Measurements from ENCODE around the gene SIX2. TPM values are rescaled to one million over a fixed set of nuclear protein-coding genes. Genes with fewer than 3 reads are reported as not detected.
"Not testable (repeated sequence)": the region's sequence is repeated elsewhere in the genome, so short reads cannot be mapped to it uniquely, and the experiment has no call there.

Gene SIX2
- 11.5 and 15.6 TPM in 2 replicates for total RNA-seq (2014; rRNA removed; shearing (Covaris generic))
- polyA plus RNA-seq (2015; cell fraction: cytosol; rRNA removed), result 13.6 and 16.0 TPM in 2 replicates
- 5.6 and 5.8 TPM in 2 replicates for polyA plus RNA-seq (2015; cell fraction: nucleus; rRNA removed)

- DNase-seq (ENCODE audit: low read depth), result peak; percentile 98
Measured at GRCh38 chr2:45009303-45009927, at the start of gene SIX2. SIX2 (minus strand) TSS chr2:45009452; CDS start chr2:45009110, 342 bp downstream.

GRCh38 chr2:45055162-45055605 lies 45.9 kb upstream of the SIX2 start:
- DNase-seq (ENCODE audit: low read depth), result no peak

GRCh38 chr2:45053966-45054365 lies 44.7 kb upstream of the SIX2 start:
- no peak for DNase-seq (ENCODE audit: low read depth)

GRCh38 chr2:45052388-45052928 lies 43.2 kb upstream of the SIX2 start:
- DNase-seq (ENCODE audit: low read depth), result no peak

GRCh38 chr2:45049569-45050336 lies 40.5 kb upstream of the SIX2 start:
- no peak for DNase-seq (ENCODE audit: low read depth)

- no peak for DNase-seq (ENCODE audit: low read depth)
Measured at GRCh38 chr2:45047301-45047700, 38.0 kb upstream of the SIX2 start.

GRCh38 chr2:45046786-45047185 lies 37.5 kb upstream of the SIX2 start:
- no peak for DNase-seq (ENCODE audit: low read depth)

GRCh38 chr2:45045706-45046105 lies 36.5 kb upstream of the SIX2 start:
- no peak for DNase-seq (ENCODE audit: low read depth)

- no peak for DNase-seq (ENCODE audit: low read depth)
Measured at GRCh38 chr2:45044916-45045315, 35.7 kb upstream of the SIX2 start.

- DNase-seq (ENCODE audit: low read depth), result no peak
Measured at GRCh38 chr2:45043174-45043573, 33.9 kb upstream of the SIX2 start.

GRCh38 chr2:45042401-45042800 lies 33.1 kb upstream of the SIX2 start:
- DNase-seq (ENCODE audit: low read depth), result no peak

GRCh38 chr2:45040786-45041185 lies 31.5 kb upstream of the SIX2 start:
- DNase-seq (ENCODE audit: low read depth), result no peak

GRCh38 chr2:45039804-45040203 lies 30.6 kb upstream of the SIX2 start:
- not testable (repeated sequence) for DNase-seq (ENCODE audit: low read depth)

- DNase-seq (ENCODE audit: low read depth), result not testable (repeated sequence)
Measured at GRCh38 chr2:45038861-45039260, 29.6 kb upstream of the SIX2 start.

- no peak for DNase-seq (ENCODE audit: low read depth)
Measured at GRCh38 chr2:45033302-45033701, 24.1 kb upstream of the SIX2 start.

GRCh38 chr2:45031028-45031427 lies 21.8 kb upstream of the SIX2 start:
- no peak for DNase-seq (ENCODE audit: low read depth)

- no peak for DNase-seq (ENCODE audit: low read depth)
Measured at GRCh38 chr2:45030553-45030952, 21.3 kb upstream of the SIX2 start.

- DNase-seq (ENCODE audit: low read depth), result no peak
Measured at GRCh38 chr2:45029215-45029614, 20.0 kb upstream of the SIX2 start.

GRCh38 chr2:45028276-45028675 lies 19.0 kb upstream of the SIX2 start:
- DNase-seq (ENCODE audit: low read depth), result peak; percentile 20

GRCh38 chr2:45026924-45027450 lies 17.7 kb upstream of the SIX2 start:
- DNase-seq (ENCODE audit: low read depth), result no peak

- DNase-seq (ENCODE audit: low read depth), result peak; percentile 99
Measured at GRCh38 chr2:45024600-45025291, 15.5 kb upstream of the SIX2 start.

Data from HT1080 (cell line).